GM12878 (cell line): Measurements from ENCODE around the gene FGL2. TPM values are rescaled to one million over a fixed set of nuclear protein-coding genes. Genes with fewer than 3 reads are reported as not detected.

Experiments
- ATAC-seq: fragments of 200-7000 bp; cut with Tn5 transposase; 3 replicates; pipeline ENCODE4 v1.9.1; 2020; ENCODE audit warnings: mild to moderate bottlenecking, moderate library complexity
- BruUV-seq: library from RNA; stranded (reverse); fragments of 400-500 nt; replicated peaks from 2 replicates; lab custom pipeline; 2021; lab: Mats Ljungman, UMichigan
- CTCF ChIA-PET: fragments of 300-600 bp; sonication (Branson Sonifier 250); formaldehyde crosslinking; extraction: SDS; loops from one replicate; lab custom pipeline; 2021; ENCODE audit warnings: inconsistent platforms; lab: Yijun Ruan, JAX
- POLR2A ChIA-PET: fragments of 350-600 bp; formaldehyde crosslinking; extraction: SDS; loops from one replicate; lab custom pipeline; 2021; ENCODE audit warnings: inconsistent platforms; lab: Charles Lee
- RAD21 ChIA-PET: fragments of 300-600 bp; sonication (Branson Sonifier 250); formaldehyde crosslinking; loops from one replicate; lab custom pipeline; 2023; ENCODE audit warnings: antibody characterized with exemption; ENCODE audit not compliant: unreplicated experiment; lab: Charles Lee
- SMC1A ChIA-PET: fragments of 300-600 bp; sonication (Branson Sonifier 250); formaldehyde crosslinking; loops from one replicate; lab custom pipeline; 2023; ENCODE audit not compliant: unreplicated experiment, uncharacterized antibody; lab: Charles Lee
- DNase-seq: peaks from one replicate; pipeline ENCODE4 v3.0.0-alpha.2; 2011; ENCODE audit warnings: low read depth, low spot score
- FAIRE-seq: peaks from 3 replicates; lab custom pipeline; 2011; peaks lifted over from hg19 to GRCh38; lab: Jason Lieb, UNC
- H2AFZ ChIP-seq: 2 replicates; pipeline ENCODE4 v1.6.0; 2011; ENCODE audit warnings: low read depth, low read length, control low read depth; ENCODE audit not compliant: control insufficient read depth
- H3K27ac ChIP-seq: 2 replicates; pipeline ENCODE4 v1.5.1; 2011; ENCODE audit warnings: control low read depth; ENCODE audit not compliant: control insufficient read depth, insufficient read depth
- H3K27me3 ChIP-seq, 2 experiments: replicated peaks in 1 of 2; 2 replicates each; pipeline versions ENCODE4 v1.6.0 to v1.6.1; 2011; ENCODE audit warnings: low read length in 1 of 2; ENCODE audit not compliant: control insufficient read depth in 2 of 2, insufficient read depth in 2 of 2
- H3K36me3 ChIP-seq, 2 experiments: 2 replicates each; pipeline ENCODE4 v1.5.1; 2011; ENCODE audit warnings: low read length in 1 of 2; ENCODE audit not compliant: control insufficient read depth in 2 of 2, insufficient read depth in 2 of 2
- H3K4me1 ChIP-seq: 2 replicates; pipeline ENCODE4 v1.6.1; 2011; ENCODE audit warnings: mild to moderate bottlenecking, low read length, moderate library complexity, mixed read lengths; ENCODE audit not compliant: control insufficient read depth, insufficient read depth
- H3K4me2 ChIP-seq: 2 replicates; pipeline ENCODE4 v1.6.0; 2011; ENCODE audit warnings: control low read depth; ENCODE audit not compliant: control insufficient read depth, insufficient read depth
- H3K4me3 ChIP-seq: fragments of 200-600 bp; sonication (generic); 2 replicates; pipeline ENCODE4 v1.5.1; 2016
- H3K79me2 ChIP-seq: 2 replicates; pipeline ENCODE4 v1.6.0; 2011; ENCODE audit warnings: low read length; ENCODE audit not compliant: control insufficient read depth, insufficient read depth
- H3K9ac ChIP-seq: 2 replicates; pipeline ENCODE4 v1.8.0; 2011; ENCODE audit warnings: low read length, control low read depth, mixed read lengths; ENCODE audit not compliant: control insufficient read depth, insufficient read depth
- H3K9me3 ChIP-seq: replicated peaks from 3 replicates; pipeline ENCODE4 v1.5.1; 2011; ENCODE audit warnings: mild to moderate bottlenecking, low read length; ENCODE audit not compliant: control insufficient read depth, insufficient read depth
- H4K20me1 ChIP-seq: 2 replicates; pipeline ENCODE4 v1.6.0; 2011; ENCODE audit not compliant: control insufficient read depth, insufficient read depth
- BRCA1 ChIP-seq: IDR thresholded peaks from 2 replicates; pipeline ENCODE4 v1.6.1; 2011; ENCODE audit warnings: low read depth, low read length, improper control_type of control experiment
- CBX3 ChIP-seq: fragments of 200-600 bp; sonication (generic); IDR thresholded peaks from 2 replicates; pipeline ENCODE4 v1.6.1; 2016; ENCODE audit warnings: low read depth, borderline replicate concordance
- CHD2 ChIP-seq: IDR thresholded peaks from 2 replicates; pipeline ENCODE4 v1.6.1; 2011; ENCODE audit warnings: low read depth, low read length, improper control_type of control experiment, borderline replicate concordance
- CREM ChIP-seq: IDR thresholded peaks from 2 replicates; pipeline ENCODE4 v1.6.1; 2014; ENCODE audit warnings: antibody characterized with exemption, low read depth
- EP300 ChIP-seq, 2 experiments: fragments of 150-350 bp in 1 of 2; IDR thresholded peaks; 2 replicates each; pipeline ENCODE4 v1.6.1; 2011 to 2012; ENCODE audit warnings: low read depth in 2 of 2, low read length in 2 of 2, borderline replicate concordance in 1 of 2, improper control_type of control experiment in 1 of 2, inconsistent platforms in 1 of 2; ENCODE audit not compliant: control insufficient read depth in 1 of 2
- MTA3 ChIP-seq: IDR thresholded peaks from 2 replicates; pipeline ENCODE4 v1.6.1; 2012; ENCODE audit warnings: low read length, inconsistent platforms, borderline replicate concordance
- NKRF ChIP-seq: fragments of 450-650 bp; conservative IDR thresholded peaks from 2 replicates; pipeline ENCODE4 v1.6.1; 2017; ENCODE audit warnings: mild to moderate bottlenecking, moderate library complexity
- PKNOX1 ChIP-seq: fragments of 450-650 bp; IDR thresholded peaks from 2 replicates; pipeline ENCODE4 v1.6.1; 2016; ENCODE audit warnings: mild to moderate bottlenecking
- RELA ChIP-seq: fragments of 450-650 bp; IDR thresholded peaks from 2 replicates; pipeline ENCODE4 v1.8.0; 2014; ENCODE audit warnings: borderline replicate concordance; ENCODE audit not compliant: partially characterized antibody
- ZBTB33 ChIP-seq: fragments of 450-650 bp; IDR thresholded peaks from 2 replicates; pipeline ENCODE4 v1.6.1; 2017; ENCODE audit warnings: mild to moderate bottlenecking
- WGBS: methylation state at CpG from one replicate; pipeline ENCODE4 v1.1.6; 2016; ENCODE audit warnings: low lambda C conversion rate; ENCODE audit not compliant: insufficient replicate concordance, insufficient coverage; ENCODE audit errors: missing lambda C conversion rate; 5-methylcytosine and 5-hydroxymethylcytosine counted together
- in situ Hi-C: fragments of 300-500 bp; cut with MboI; formaldehyde crosslinking; loops from 9 replicates; pipeline ENCODE4 v1.14.3; 2018; ENCODE audit warnings: mixed read lengths
- intact Hi-C: fragments of 100-400 bp; cut with micrococcal nuclease; formaldehyde crosslinking; loops from one replicate; pipeline ENCODE4 v1.14.2; 2022; ENCODE audit not compliant: unreplicated experiment
- polyA plus RNA-seq, 11 experiments: library from polyadenylated mRNA; depleted of rRNA in 4 of 11; unstranded in 6 of 11; stranded (reverse) in 5 of 11; fragments of >200 nt; fragmentation: Nextera tagmentation in 4 of 11; fragmentation: Illumina TruSeq in 1 of 11; extraction: Ambion mirVana in 4 of 11; extraction: Trizol in 1 of 11; gene quantifications; 1 replicate in 1 of 11; 2 replicates in 10 of 11; pipeline versions ENCODE4 v1.2.1 to v1.2.3, GENCODE V29; 2011 to 2016; ENCODE audit warnings: inconsistent platforms in 2 of 11, missing spikeins in 2 of 11, low read depth in 1 of 11
- total RNA-seq, 4 experiments: library from RNA; depleted of rRNA in 3 of 4; stranded (reverse); fragments of >200 nt in 3 of 4; fragmentation: Illumina TruSeq in 1 of 4; extraction: Trizol in 1 of 4; gene quantifications; 2 replicates each; pipeline versions ENCODE4 v1.2.1 to v1.2.3, GENCODE V29; 2013 to 2021

The FGL2 gene
- total and polyA plus RNA-seq, 10 of the 15 experiments (the other 5 are each of a cell fraction or from before 2014, with no cell fraction given) = 0.04 to 3.2 (median 1.5) TPM

DNA sequence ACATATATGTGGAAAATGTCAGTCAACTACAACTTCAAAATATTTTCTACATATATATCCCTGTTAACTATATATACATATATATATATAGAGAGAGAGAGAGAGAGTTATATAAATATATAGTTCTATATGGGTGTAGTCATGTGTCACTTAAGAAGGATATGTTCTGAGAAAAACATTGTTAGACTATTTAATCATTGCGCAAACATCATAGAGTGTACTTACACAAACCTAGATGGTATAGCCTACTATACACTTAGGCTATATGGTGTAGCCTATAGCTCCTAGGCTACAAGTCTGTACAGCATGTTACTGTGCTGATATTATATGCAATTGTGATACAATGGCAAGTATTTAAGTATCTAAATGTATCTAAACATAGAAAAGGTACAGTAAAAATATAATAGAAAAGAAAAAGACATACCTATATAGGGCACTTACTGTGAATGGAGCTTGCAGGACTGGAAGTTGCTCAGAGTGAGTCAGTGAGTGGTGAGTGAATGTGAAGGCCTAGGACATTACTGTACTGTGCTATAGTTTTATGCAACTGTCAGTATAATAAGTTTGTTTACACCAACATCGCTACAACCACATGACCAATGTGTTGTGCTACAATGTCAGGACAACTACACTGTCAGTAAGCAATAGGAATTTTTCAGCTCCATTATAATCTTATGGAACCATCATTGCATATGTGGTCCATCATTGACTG, 18.0 kb upstream of the FGL2 start (continued):
- no peak for TF ChIP-seq NKRF
- TF ChIP-seq CBX3 = no peak
- no peak for TF ChIP-seq CHD2
- no peak for TF ChIP-seq MTA3
- TF ChIP-seq, all 136 proteins: peak for 0

GRCh38 chr7:77216181-77216845, 16.7 kb upstream of the FGL2 start:
- Histone ChIP-seq H3K27me3 (no peaks in the 10 kb centered on the region), H3K9ac (no peak overlapping the region), H3K27ac (no peak overlapping the region), H3K9me3 (peaks cover 1% of the 10 kb centered on the region; the same call in 2 of the 3 replicates), H4K20me1 (no peaks in the 10 kb centered on the region), H3K4me2 (no peak overlapping the region), H2AFZ (no peak overlapping the region), H3K4me3 (no peak overlapping the region), H3K36me3 (no peaks in the 10 kb centered on the region), H3K79me2 (no peaks in the 10 kb centered on the region), H3K4me1 (no peaks in the 10 kb centered on the region)
- no peak for FAIRE-seq
- in situ Hi-C loops (no loop called here), intact Hi-C loops (no loop called here)
- ChIA-PET POLR2A (interaction anchor here (1.5 kb wide), 1 partner anchor 14 kb away, joined by 6 read pairs; no protein-coding TSS in a partner anchor), SMC1A (interaction anchor here (0.8 to 2.0 kb wide), 5 partner anchors 10 to 37 kb away, joined by 3 to 6 read pairs (median 3); no protein-coding TSS in a partner anchor), RAD21 (interaction anchor here (1.2 kb wide), 1 partner anchor 30 kb away, joined by 4 read pairs; no protein-coding TSS in a partner anchor), CTCF (interaction anchor here (2.9 kb wide), 1 partner anchor 31 kb away, joined by 9 read pairs; no protein-coding TSS in a partner anchor)
- ATAC-seq = no peak
- DNase-seq = no peak
- BruUV-seq = no TSS peak
- 94% methylated on average over 3 of the region's 3 CpGs for WGBS
- TF ChIP-seq RELA (no peak), ZBTB33 (no peak), PKNOX1 (no peak), BRCA1 (no peak), CREM (no peak), EP300 (IDR thresholded peaks at IDR 0.05; ENCODE audit: borderline replicate concordance in 1 of 2, control insufficient read depth in 1 of 2, low read depth in 2 of 2, low read length in 2 of 2) (no peak)
